K562 (cell line): ENCODE data around the gene ITPKA.

ENCODE experiments used
- FOXK1 ChIP-seq: sonication (generic); formaldehyde crosslinking; IDR thresholded peaks from 2 replicates; pipeline ENCODE4 v1.8.0; 2022; ENCODE audit warnings: missing genetic modification reagents, mild to moderate bottlenecking, borderline replicate concordance
- PHF8 ChIP-seq: fragments of 200-600 bp; sonication (generic); IDR thresholded peaks from 2 replicates; pipeline ENCODE4 v1.6.1; 2012; ENCODE audit warnings: mixed run types, mild to moderate bottlenecking, inconsistent platforms, low read length, moderate library complexity, borderline replicate concordance
- POLR2A ChIP-seq: fragments of 450-650 bp; conservative IDR thresholded peaks from 2 replicates; pipeline ENCODE4 v1.6.1; 2016
- TCF7 ChIP-seq: sonication (generic); IDR thresholded peaks from 2 replicates; pipeline ENCODE4 v1.6.1; 2016; ENCODE audit warnings: antibody characterized with exemption, borderline replicate concordance
- ZNF561 ChIP-seq: fragments of 450-650 bp; formaldehyde crosslinking; conservative IDR thresholded peaks from 2 replicates; pipeline ENCODE4 v1.4.0; 2020; ENCODE audit warnings: mild to moderate bottlenecking, moderate library complexity
- TF ChIP-seq, protein P1 (sequence below), 3 experiments: IDR thresholded peaks in 2 of 3; conservative IDR thresholded peaks in 1 of 3; 2 replicates each; pipeline ENCODE4 v1.5.1; 2011 to 2012; ENCODE audit warnings: low read length in 3 of 3, mild to moderate bottlenecking in 3 of 3, control low read depth in 2 of 3, improper control_type of control experiment in 1 of 3, inconsistent platforms in 1 of 3, low read depth in 1 of 3, mixed read lengths in 1 of 3, moderate library complexity in 1 of 3; ENCODE audit not compliant: insufficient read depth in 2 of 3

DNA sequence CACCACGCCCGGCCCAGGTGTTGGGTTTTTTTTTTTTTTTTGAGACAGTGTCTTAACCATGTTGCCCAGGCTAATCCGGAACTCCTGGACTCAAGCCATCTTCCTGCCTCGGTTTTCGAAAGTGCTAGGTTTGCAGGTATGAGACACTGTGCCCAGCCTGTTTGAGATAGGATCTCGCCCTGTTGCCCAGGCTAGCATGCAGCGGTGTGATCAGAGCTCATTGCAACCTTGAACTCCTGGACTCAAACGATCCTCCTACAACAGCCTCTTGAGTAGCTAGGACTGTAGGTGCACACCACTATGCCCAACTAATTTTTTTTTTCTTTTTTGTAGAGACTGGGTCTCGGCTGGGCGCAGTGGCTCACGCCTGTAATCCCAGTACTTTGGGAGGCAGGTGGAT, 20.3 kb upstream of the ITPKA start:
- TF ChIP-seq TCF7 (no peak), PHF8 (no peak), FOXK1 (no peak), ZNF561 (CRISPR knock-in tag) (no peak), POLR2A (no peak)
- TF ChIP-seq, protein P1, sequence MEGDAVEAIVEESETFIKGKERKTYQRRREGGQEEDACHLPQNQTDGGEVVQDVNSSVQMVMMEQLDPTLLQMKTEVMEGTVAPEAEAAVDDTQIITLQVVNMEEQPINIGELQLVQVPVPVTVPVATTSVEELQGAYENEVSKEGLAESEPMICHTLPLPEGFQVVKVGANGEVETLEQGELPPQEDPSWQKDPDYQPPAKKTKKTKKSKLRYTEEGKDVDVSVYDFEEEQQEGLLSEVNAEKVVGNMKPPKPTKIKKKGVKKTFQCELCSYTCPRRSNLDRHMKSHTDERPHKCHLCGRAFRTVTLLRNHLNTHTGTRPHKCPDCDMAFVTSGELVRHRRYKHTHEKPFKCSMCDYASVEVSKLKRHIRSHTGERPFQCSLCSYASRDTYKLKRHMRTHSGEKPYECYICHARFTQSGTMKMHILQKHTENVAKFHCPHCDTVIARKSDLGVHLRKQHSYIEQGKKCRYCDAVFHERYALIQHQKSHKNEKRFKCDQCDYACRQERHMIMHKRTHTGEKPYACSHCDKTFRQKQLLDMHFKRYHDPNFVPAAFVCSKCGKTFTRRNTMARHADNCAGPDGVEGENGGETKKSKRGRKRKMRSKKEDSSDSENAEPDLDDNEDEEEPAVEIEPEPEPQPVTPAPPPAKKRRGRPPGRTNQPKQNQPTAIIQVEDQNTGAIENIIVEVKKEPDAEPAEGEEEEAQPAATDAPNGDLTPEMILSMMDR (IDR thresholded peaks at IDR 0.05 in 2 of 3, conservative IDR thresholded peaks at IDR 0.05 in 1 of 3; ENCODE audit: insufficient read depth in 2 of 3, low read depth in 1 of 3, low read length in 3 of 3): no peak
